K562 (cell line): ENCODE measurements around the gene PDHB. TPM values are rescaled to one million over a fixed set of nuclear protein-coding genes. Genes with fewer than 3 reads are reported as not detected.

Experiments used
- ATAC-seq: fragments of 200-7000 bp; cut with Tn5 transposase; 3 replicates; pipeline ENCODE4 v1.9.1; 2020; ENCODE audit warnings: moderate library complexity
- Bru-seq: library from RNA; stranded (reverse); fragments of 400-500 nt; gene quantifications from one replicate; lab custom pipeline; 2021; lab: Mats Ljungman, UMichigan
- BruChase-seq, 2 experiments: library from RNA; stranded (reverse); fragments of 400-500 nt; gene quantifications; one replicate each; lab custom pipeline; 2021; lab: Mats Ljungman, UMichigan
- BruUV-seq: library from RNA; stranded (reverse); fragments of 400-500 nt; replicated peaks from 2 replicates; lab custom pipeline; 2021; lab: Mats Ljungman, UMichigan
- CTCF ChIA-PET: fragments of 300-600 bp; formaldehyde crosslinking; extraction: SDS; loops from one replicate; lab custom pipeline; 2021; ENCODE audit warnings: low intra/inter-chr PET ratio; lab: Yijun Ruan, JAX
- POLR2A ChIA-PET: fragments of 300-600, 350-650 bp; sonication (Branson Sonifier 250); formaldehyde crosslinking; extraction: SDS; loops from one replicate; lab custom pipeline; 2021; ENCODE audit warnings: antibody characterized with exemption, inconsistent platforms; lab: Yijun Ruan, JAX
- DNase-seq, 4 experiments: peaks; one replicate each; pipeline versions ENCODE4 v3.0.0 to v3.0.0-alpha.2; 2011 to 2018; ENCODE audit warnings: low spot score in 3 of 4, mixed read lengths in 3 of 4; ENCODE audit errors: extremely low read depth in 1 of 4
- FAIRE-seq: peaks from 2 replicates; lab custom pipeline; 2011; peaks lifted over from hg19 to GRCh38; lab: Jason Lieb, UNC
- H2AFZ ChIP-seq: 2 replicates; pipeline ENCODE4 v1.6.0; 2011; ENCODE audit warnings: low read depth, low read length, control low read depth, inconsistent platforms
- H3K27ac ChIP-seq: fragments of 200-600 bp; 3 replicates; pipeline ENCODE4 v1.8.0; 2011; ENCODE audit warnings: low read depth, mild to moderate bottlenecking, control low read depth, inconsistent platforms, low read length, moderate library complexity, mixed read lengths; ENCODE audit errors: extremely low read depth
- H3K27me3 ChIP-seq, 2 experiments: fragments of 300-600 bp in 1 of 2; 2 replicates in 1 of 2; 3 replicates in 1 of 2; pipeline versions ENCODE4 v1.6.0 to v1.8.0; 2011; ENCODE audit warnings: inconsistent platforms in 2 of 2, low read length in 2 of 2, mild to moderate bottlenecking in 1 of 2, mixed read lengths in 1 of 2, moderate library complexity in 1 of 2; ENCODE audit not compliant: control insufficient read depth in 2 of 2, insufficient read depth in 2 of 2
- H3K36me3 ChIP-seq: fragments of 300-600 bp; 3 replicates; pipeline ENCODE4 v1.8.0; 2011; ENCODE audit warnings: mild to moderate bottlenecking, low read length, inconsistent platforms; ENCODE audit not compliant: control insufficient read depth, insufficient read depth
- H3K4me1 ChIP-seq, 2 experiments: fragments of 200-600 bp in 1 of 2; replicated peaks in 1 of 2; 2 replicates in 1 of 2; 3 replicates in 1 of 2; pipeline versions ENCODE4 v1.5.1 to v1.8.0; 2011; ENCODE audit warnings: inconsistent platforms in 2 of 2, low read length in 2 of 2, mild to moderate bottlenecking in 1 of 2, mixed read lengths in 1 of 2, moderate library complexity in 1 of 2; ENCODE audit not compliant: control insufficient read depth in 2 of 2, insufficient read depth in 2 of 2
- H3K4me2 ChIP-seq: 2 replicates; pipeline ENCODE4 v1.6.1; 2011; ENCODE audit warnings: low read length, control low read depth, inconsistent platforms, mixed read lengths; ENCODE audit not compliant: insufficient read depth
- H3K4me3 ChIP-seq: fragments of 200-600 bp; sonication (generic), shearing (Covaris generic); 2 replicates; pipeline ENCODE4 v1.5.1; 2016; ENCODE audit warnings: control low read depth, inconsistent platforms
- H3K79me2 ChIP-seq: fragments of 200-600 bp; 3 replicates; pipeline ENCODE4 v1.8.0; 2011; ENCODE audit warnings: low read length, inconsistent platforms; ENCODE audit not compliant: control insufficient read depth, insufficient read depth
- H3K9ac ChIP-seq, 2 experiments: 2 replicates each; pipeline versions ENCODE4 v1.6.0 to v1.6.1; 2011; ENCODE audit warnings: low read depth in 2 of 2, low read length in 2 of 2, control low read depth in 1 of 2, inconsistent platforms in 1 of 2, mild to moderate bottlenecking in 1 of 2, mixed read lengths in 1 of 2; ENCODE audit not compliant: insufficient read depth in 1 of 2
- H3K9me1 ChIP-seq: one replicate; pipeline ENCODE4 v1.6.0; 2011; ENCODE audit warnings: inconsistent platforms, mild to moderate bottlenecking, low read length, moderate library complexity; ENCODE audit not compliant: control insufficient read depth, insufficient read depth
- H3K9me3 ChIP-seq: replicated peaks from 2 replicates; pipeline ENCODE4 v1.5.1; 2011; ENCODE audit warnings: low read depth, low read length, inconsistent platforms; ENCODE audit not compliant: control insufficient read depth, insufficient read depth
- H4K20me1 ChIP-seq: replicated peaks from 2 replicates; pipeline ENCODE4 v1.6.1; 2011; ENCODE audit warnings: low read length, inconsistent platforms, mixed read lengths; ENCODE audit not compliant: control insufficient read depth, insufficient read depth
- CTBP1 ChIP-seq: fragments of 450-650 bp; IDR thresholded peaks from 2 replicates; pipeline ENCODE4 v1.6.1; 2016; ENCODE audit warnings: borderline replicate concordance
- FOXA3 ChIP-seq, 2 experiments: fragments of 450-650 bp in 1 of 2; sonication (generic) in 1 of 2; formaldehyde crosslinking; IDR thresholded peaks in 1 of 2; conservative IDR thresholded peaks in 1 of 2; 2 replicates each; pipeline versions ENCODE4 v1.4.0 to v1.8.0; 2020 to 2022; ENCODE audit warnings: mild to moderate bottlenecking in 2 of 2, missing genetic modification reagents in 1 of 2
- HCFC1 ChIP-seq: IDR thresholded peaks from 2 replicates; pipeline ENCODE4 v1.6.1; 2012; ENCODE audit warnings: low read depth, low read length, improper control_type of control experiment
- PHF8 ChIP-seq: fragments of 200-600 bp; sonication (generic); IDR thresholded peaks from 2 replicates; pipeline ENCODE4 v1.6.1; 2012; ENCODE audit warnings: mixed run types, mild to moderate bottlenecking, inconsistent platforms, low read length, moderate library complexity, borderline replicate concordance
- RAD51 ChIP-seq: fragments of 450-650 bp; IDR thresholded peaks from 2 replicates; pipeline ENCODE4 v1.7.1; 2016; ENCODE audit warnings: low read depth, mild to moderate bottlenecking, borderline replicate concordance
- RBBP5 ChIP-seq: fragments of 200-600 bp; sonication (generic); IDR thresholded peaks from 2 replicates; pipeline ENCODE4 v1.6.1; 2012; ENCODE audit warnings: borderline replicate concordance, mild to moderate bottlenecking, low read length, control low read depth, inconsistent platforms; ENCODE audit not compliant: insufficient read depth, poor library complexity, severe bottlenecking
- TAF1 ChIP-seq: IDR thresholded peaks from 2 replicates; pipeline ENCODE4 v1.6.1; 2011; ENCODE audit warnings: mild to moderate bottlenecking, low read length, moderate library complexity; ENCODE audit not compliant: insufficient read depth, control insufficient read depth, severe bottlenecking; ENCODE audit errors: extremely low read depth
- TAF9B ChIP-seq: fragments of 450-650 bp; IDR thresholded peaks from 2 replicates; pipeline ENCODE4 v1.6.1; 2018; ENCODE audit warnings: mild to moderate bottlenecking; ENCODE audit not compliant: partially characterized antibody
- TBP ChIP-seq: optimal IDR thresholded peaks from 2 replicates; pipeline ENCODE3; 2011; ENCODE audit warnings: low read depth, low read length, improper control_type of control experiment
- TEAD4 ChIP-seq, 2 experiments: sonication (generic) in 1 of 2; formaldehyde crosslinking in 1 of 2; IDR thresholded peaks; 2 replicates each; pipeline versions ENCODE4 v1.6.1 to v1.8.0; 2012 to 2022; ENCODE audit warnings: borderline replicate concordance in 1 of 2, inconsistent platforms in 1 of 2, low read length in 1 of 2, mild to moderate bottlenecking in 1 of 2, missing genetic modification reagents in 1 of 2
- XRCC5 ChIP-seq: fragments of 200-400 bp; formaldehyde crosslinking; IDR thresholded peaks from 2 replicates; pipeline ENCODE4 v1.6.1; 2017; ENCODE audit warnings: low read depth, mild to moderate bottlenecking, low read length
- WGBS: fragments of 100-300 bp; shearing (Covaris generic); methylation state at CpG from one replicate; pipeline ENCODE4 v1.1.6; 2016; ENCODE audit warnings: low coverage, mixed read lengths; ENCODE audit not compliant: insufficient coverage; ENCODE audit errors: missing lambda C conversion rate; 5-methylcytosine and 5-hydroxymethylcytosine counted together
- in situ Hi-C: fragments of 300-500 bp; cut with MboI; formaldehyde crosslinking; loops from 4 replicates; pipeline ENCODE4 v1.15.0; 2018; ENCODE audit warnings: inconsistent platforms, mixed read lengths
- intact Hi-C: fragments of 100-400 bp; cut with micrococcal nuclease; formaldehyde crosslinking; loops from 2 replicates; pipeline ENCODE4 v1.14.2; 2022
- long read RNA-seq, 3 experiments: library from polyadenylated mRNA in 2 of 3; library from RNA in 1 of 3; unstranded in 2 of 3; stranded (forward) in 1 of 3; transcript quantifications; one replicate each; pipeline ENCODE4 v2.0.0, GENCODE V29; 2019 to 2022
- polyA minus RNA-seq, 3 experiments: library from RNA; depleted of rRNA, polyadenylated mRNA; stranded (reverse); fragments of >200 nt; gene quantifications; 2 replicates each; pipeline ENCODE4 v1.2.3, GENCODE V29; 2011
- polyA plus RNA-seq, 8 experiments: library from polyadenylated mRNA; depleted of rRNA in 4 of 8; stranded (reverse) in 5 of 8; unstranded in 3 of 8; fragments of >200 nt; fragmentation: Nextera tagmentation in 2 of 8; fragmentation: Illumina TruSeq in 1 of 8; extraction: Ambion mirVana in 2 of 8; extraction: Trizol in 1 of 8; gene quantifications; 2 replicates each; pipeline versions ENCODE4 v1.2.1 to v1.2.3, GENCODE V29; 2011 to 2014; ENCODE audit warnings: inconsistent platforms in 1 of 8, missing spikeins in 1 of 8
- total RNA-seq, 7 experiments: library from RNA; depleted of rRNA in 6 of 7; stranded (reverse); fragments of >200 nt in 6 of 7; fragmentation: Illumina TruSeq in 2 of 7; extraction: Trizol in 2 of 7; gene quantifications; 2 replicates each; pipeline versions ENCODE4 v1.2.1 to v1.2.3, GENCODE V29; 2011 to 2021; ENCODE audit warnings: low replicate concordance in 1 of 7
- TF ChIP-seq, protein P1 (sequence below), 2 experiments: fragments of 450-650 bp in 1 of 2; sonication (generic) in 1 of 2; formaldehyde crosslinking; conservative IDR thresholded peaks; 2 replicates each; pipeline versions ENCODE4 v1.4.0 to v1.8.1; 2020 to 2022; ENCODE audit warnings: mild to moderate bottlenecking in 1 of 2, missing genetic modification reagents in 1 of 2

The PDHB gene
- 29.9 and 40.1 TPM in 2 replicates for total RNA-seq (2011; cell fraction: chromatin; rRNA removed; ENCODE audit: low replicate concordance)
- total RNA-seq (2011; cell fraction: nucleolus; rRNA removed) = 18.7 and 20.1 TPM in 2 replicates
- total RNA-seq (2011; cell fraction: nucleoplasm; rRNA removed) = 26.5 and 29.7 TPM in 2 replicates
- total RNA-seq (2014; rRNA removed) (57.7 and 123 TPM in 2 replicates), total RNA-seq (2014; rRNA removed; fragmentation: Illumina TruSeq; extraction: Trizol) (66.0 and 71.2 TPM in 2 replicates), total RNA-seq (2015; rRNA removed; fragmentation: Illumina TruSeq; extraction: Trizol) (55.6 and 58.6 TPM in 2 replicates), total RNA-seq (2021) (50.9 and 51.2 TPM in 2 replicates), polyA plus RNA-seq (2011; rRNA removed) (68.6 and 85.2 TPM in 2 replicates), polyA plus RNA-seq (2014; fragmentation: Illumina TruSeq; extraction: Trizol) (54.3 and 58.0 TPM in 2 replicates), polyA plus RNA-seq (2014; fragmentation: Nextera tagmentation; extraction: Ambion mirVana) (100 to 1,000 TPM; 166 to 178 TPM), polyA plus RNA-seq (2014; rRNA removed) (90.0 and 131 TPM in 2 replicates), polyA minus RNA-seq (2011; rRNA and poly(A)+ RNA removed) (46.6 and 49.0 TPM in 2 replicates), Bru-seq, nascent RNA (percentile 82 among the genes with signal in this experiment), BruChase-seq, experiment 1, labeled RNA remaining after a 2-hour chase (percentile 75 among the genes with signal in this experiment), BruChase-seq, experiment 2, labeled RNA remaining after a 6-hour chase (percentile 77 among the genes with signal in this experiment)
- 28.3 and 45.0 TPM in 2 replicates for polyA plus RNA-seq (2011; cell fraction: cytosol; rRNA removed)
- polyA plus RNA-seq (2011; cell fraction: nucleus; rRNA removed) = 17.2 and 30.0 TPM in 2 replicates
- polyA plus RNA-seq (2012) = 32.5 and 57.0 TPM in 2 replicates
- 16.7 and 21.8 TPM in 2 replicates for polyA minus RNA-seq (2011; cell fraction: cytosol; rRNA and poly(A)+ RNA removed)
- 14.8 and 20.8 TPM in 2 replicates for polyA minus RNA-seq (2011; cell fraction: nucleus; rRNA and poly(A)+ RNA removed)
- long read RNA-seq, experiment 1, transcript PDHB-201 (10 exons, 1,527 nt) = major isoform, 206 of 315 reads
- long read RNA-seq, experiment 1, transcript PDHB-202 (9 exons, 1,478 nt) = minor isoform, 14 of 315 reads
- long read RNA-seq, experiment 1, transcript PDHB-203 (9 exons, 1,535 nt) = minor isoform, 14 of 315 reads
- long read RNA-seq, experiment 1, partial matches to known transcripts = 9 of 315 reads
- long read RNA-seq, experiment 1, other reads (novel, unspliced or antisense) = 72 of 315 reads
- long read RNA-seq, experiment 2, transcript PDHB-201 (10 exons, 1,527 nt) = major isoform, 62 of 106 reads
- long read RNA-seq, experiment 2, partial matches to known transcripts = 29 of 106 reads
- long read RNA-seq, experiment 2, other reads (novel, unspliced or antisense) = 12 of 106 reads
- long read RNA-seq, experiment 3, transcript PDHB-201 (10 exons, 1,527 nt) = major isoform, 94 of 103 reads
- long read RNA-seq, experiment 3, partial matches to known transcripts = 2 of 103 reads
- long read RNA-seq, experiment 3, other reads (novel, unspliced or antisense) = 2 of 103 reads

DNA sequence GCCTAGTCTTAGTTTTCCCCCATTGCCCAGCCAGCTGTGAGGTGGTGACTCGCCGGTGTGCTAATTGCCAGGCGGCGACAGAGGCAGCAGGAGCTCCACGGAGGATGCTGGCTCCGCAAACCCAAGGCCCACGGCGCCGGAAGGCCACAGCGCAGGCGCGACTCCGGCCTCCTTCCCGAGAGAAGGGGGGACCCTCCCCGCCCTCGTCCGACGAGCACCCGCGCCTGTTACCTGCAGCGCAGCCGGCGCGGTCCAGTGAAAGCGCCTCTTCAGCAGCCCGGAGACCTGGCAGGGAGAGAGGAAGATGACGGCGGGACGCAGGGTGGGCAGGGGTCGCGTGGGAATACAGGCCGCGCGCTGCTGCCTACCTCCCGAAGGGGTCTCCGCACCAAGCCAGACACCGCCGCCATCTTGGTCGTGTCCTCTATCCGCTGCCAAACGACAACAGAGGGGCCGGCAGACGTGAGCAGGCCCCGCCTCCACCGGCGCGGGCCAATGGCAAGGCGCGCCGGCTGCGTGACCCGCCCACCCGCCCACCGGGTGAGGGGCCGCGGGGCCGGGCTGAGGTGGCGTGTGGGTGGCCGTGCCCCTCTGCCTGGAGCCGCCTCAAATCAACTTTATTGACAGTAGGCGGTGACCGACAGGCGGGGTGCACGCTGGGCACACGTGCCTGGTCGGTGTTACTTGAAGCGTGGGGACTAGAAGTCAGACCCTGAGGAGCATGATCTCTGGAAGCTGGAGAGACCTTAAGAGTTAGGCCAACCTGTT, at the start of gene PDHB:
Gene PDHB (minus strand): TSS at position 433 of the 768 bp plus-strand sequence. CDS start 23 bp downstream, at position 410.
- Histone ChIP-seq H3K36me3 (peaks cover 36% of the 10 kb centered on the region; the same call in 2 of the 3 replicates), H3K27me3 (no peaks in the 10 kb centered on the region), H3K9ac (peak within 1 kb of the TSS; percentile 79 to 99), H4K20me1 (no peaks in the 10 kb centered on the region), H3K4me3 (peak within 1 kb of the TSS; percentile 87), H3K4me2 (peak within 1 kb of the TSS; percentile 82), H3K27ac (peak within 1 kb of the TSS; percentile 87), H3K4me1 (peaks cover 0 to 2% of the 10 kb centered on the region in 2 experiments; a peak in 2 of 5 replicates), H3K79me2 (peaks cover 21% of the 10 kb centered on the region), H3K9me3 (no peaks in the 10 kb centered on the region), H2AFZ (peak within 1 kb of the TSS; percentile 99), H3K9me1 (no peaks in the 10 kb centered on the region)
- ATAC-seq (peak; percentile 98), DNase-seq (peak; percentile 88 to 95 (median 94)), FAIRE-seq (no peak)
- BruUV-seq = TSS peak; percentile 57
- intact Hi-C loops (no loop called here), in situ Hi-C loops (no loop called here)
- ChIA-PET POLR2A (interaction anchor here (0.6 to 1.6 kb wide), 9 partner anchors 9 to 898 kb away, joined by 3 to 6 read pairs (median 3); no protein-coding TSS in a partner anchor), CTCF (no interaction called here)
- 0% methylated on average over 20 of the region's 67 CpGs for WGBS
- TF ChIP-seq CTBP1 (peak; percentile 67; the same call in 1 of the 2 replicates), TAF1 (peak; percentile 64), TEAD4 (IDR thresholded peaks at IDR 0.05; ENCODE audit: low read length) (no peak), TEAD4 (CRISPR knock-in tag; IDR thresholded peaks at IDR 0.05; ENCODE audit: borderline replicate concordance) (no peak), XRCC5 (no peak), TBP (peak; percentile 79), TAF9B (peak; percentile 79), PHF8 (peak; percentile 97), RAD51 (no peak), FOXA3 (CRISPR knock-in tag; conservative IDR thresholded peaks at IDR 0.05 in 1 of 2, IDR thresholded peaks at IDR 0.05 in 1 of 2) (0 out of 4 replicates have a peak, but pooled peaks of 1 of the 2 experiments have one; percentile 25), RBBP5 (no peak), HCFC1 (peak; percentile 44; the same call in 1 of the 2 replicates)
- TF ChIP-seq, protein P1, sequence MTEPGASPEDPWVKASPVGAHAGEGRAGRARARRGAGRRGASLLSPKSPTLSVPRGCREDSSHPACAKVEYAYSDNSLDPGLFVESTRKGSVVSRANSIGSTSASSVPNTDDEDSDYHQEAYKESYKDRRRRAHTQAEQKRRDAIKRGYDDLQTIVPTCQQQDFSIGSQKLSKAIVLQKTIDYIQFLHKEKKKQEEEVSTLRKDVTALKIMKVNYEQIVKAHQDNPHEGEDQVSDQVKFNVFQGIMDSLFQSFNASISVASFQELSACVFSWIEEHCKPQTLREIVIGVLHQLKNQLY (CRISPR knock-in tag; conservative IDR thresholded peaks at IDR 0.05) = peak in 1 of 2 experiments; percentile 72; a peak in 1 of 4 replicates
